Measurements from ENCODE around the gene ZMYND15. TPM values are rescaled to one million over a fixed set of nuclear protein-coding genes. Genes with fewer than 3 reads are reported as not detected.

Gene ZMYND15
- total and polyA plus RNA-seq, 2 of the 13 experiments (the other 11 are each of a cell fraction or from before 2014, with no cell fraction given), result 0.24 to 2.7 TPM

DNA sequence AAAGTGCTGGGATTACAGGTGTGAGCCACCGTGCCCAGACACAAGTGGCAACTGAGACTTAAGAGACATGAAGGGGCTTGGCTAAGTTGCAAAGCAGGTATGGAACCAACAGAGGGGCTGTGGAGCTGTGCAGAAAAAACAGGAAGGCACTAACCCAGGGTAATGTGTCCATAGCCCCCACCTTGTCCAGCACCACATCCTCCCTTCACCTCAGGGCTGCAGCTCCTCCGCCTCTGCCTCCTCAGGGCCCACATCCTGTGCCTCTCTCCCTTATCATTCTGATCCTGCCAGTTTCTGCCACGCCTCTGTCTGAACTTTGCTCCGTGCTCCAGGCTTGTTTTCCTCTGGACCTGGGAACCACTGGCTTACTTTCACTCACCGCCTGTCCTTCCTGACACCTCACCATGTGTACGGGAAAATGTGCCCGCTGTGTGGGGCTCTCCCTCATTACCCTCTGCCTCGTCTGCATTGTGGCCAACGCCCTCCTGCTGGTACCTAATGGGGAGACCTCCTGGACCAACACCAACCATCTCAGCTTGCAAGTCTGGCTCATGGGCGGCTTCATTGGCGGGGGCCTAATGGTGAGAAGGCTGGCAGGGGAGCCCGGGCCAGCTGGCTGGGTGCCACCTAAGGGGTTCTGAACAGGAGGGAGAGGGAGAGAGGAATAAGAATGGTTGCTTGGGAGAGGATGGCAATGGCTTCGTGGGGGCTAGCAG is 32.0 kb downstream of the ZMYND15 start, which contains the start of gene TM4SF5 (continued):
- TF ChIP-seq, protein P1, sequence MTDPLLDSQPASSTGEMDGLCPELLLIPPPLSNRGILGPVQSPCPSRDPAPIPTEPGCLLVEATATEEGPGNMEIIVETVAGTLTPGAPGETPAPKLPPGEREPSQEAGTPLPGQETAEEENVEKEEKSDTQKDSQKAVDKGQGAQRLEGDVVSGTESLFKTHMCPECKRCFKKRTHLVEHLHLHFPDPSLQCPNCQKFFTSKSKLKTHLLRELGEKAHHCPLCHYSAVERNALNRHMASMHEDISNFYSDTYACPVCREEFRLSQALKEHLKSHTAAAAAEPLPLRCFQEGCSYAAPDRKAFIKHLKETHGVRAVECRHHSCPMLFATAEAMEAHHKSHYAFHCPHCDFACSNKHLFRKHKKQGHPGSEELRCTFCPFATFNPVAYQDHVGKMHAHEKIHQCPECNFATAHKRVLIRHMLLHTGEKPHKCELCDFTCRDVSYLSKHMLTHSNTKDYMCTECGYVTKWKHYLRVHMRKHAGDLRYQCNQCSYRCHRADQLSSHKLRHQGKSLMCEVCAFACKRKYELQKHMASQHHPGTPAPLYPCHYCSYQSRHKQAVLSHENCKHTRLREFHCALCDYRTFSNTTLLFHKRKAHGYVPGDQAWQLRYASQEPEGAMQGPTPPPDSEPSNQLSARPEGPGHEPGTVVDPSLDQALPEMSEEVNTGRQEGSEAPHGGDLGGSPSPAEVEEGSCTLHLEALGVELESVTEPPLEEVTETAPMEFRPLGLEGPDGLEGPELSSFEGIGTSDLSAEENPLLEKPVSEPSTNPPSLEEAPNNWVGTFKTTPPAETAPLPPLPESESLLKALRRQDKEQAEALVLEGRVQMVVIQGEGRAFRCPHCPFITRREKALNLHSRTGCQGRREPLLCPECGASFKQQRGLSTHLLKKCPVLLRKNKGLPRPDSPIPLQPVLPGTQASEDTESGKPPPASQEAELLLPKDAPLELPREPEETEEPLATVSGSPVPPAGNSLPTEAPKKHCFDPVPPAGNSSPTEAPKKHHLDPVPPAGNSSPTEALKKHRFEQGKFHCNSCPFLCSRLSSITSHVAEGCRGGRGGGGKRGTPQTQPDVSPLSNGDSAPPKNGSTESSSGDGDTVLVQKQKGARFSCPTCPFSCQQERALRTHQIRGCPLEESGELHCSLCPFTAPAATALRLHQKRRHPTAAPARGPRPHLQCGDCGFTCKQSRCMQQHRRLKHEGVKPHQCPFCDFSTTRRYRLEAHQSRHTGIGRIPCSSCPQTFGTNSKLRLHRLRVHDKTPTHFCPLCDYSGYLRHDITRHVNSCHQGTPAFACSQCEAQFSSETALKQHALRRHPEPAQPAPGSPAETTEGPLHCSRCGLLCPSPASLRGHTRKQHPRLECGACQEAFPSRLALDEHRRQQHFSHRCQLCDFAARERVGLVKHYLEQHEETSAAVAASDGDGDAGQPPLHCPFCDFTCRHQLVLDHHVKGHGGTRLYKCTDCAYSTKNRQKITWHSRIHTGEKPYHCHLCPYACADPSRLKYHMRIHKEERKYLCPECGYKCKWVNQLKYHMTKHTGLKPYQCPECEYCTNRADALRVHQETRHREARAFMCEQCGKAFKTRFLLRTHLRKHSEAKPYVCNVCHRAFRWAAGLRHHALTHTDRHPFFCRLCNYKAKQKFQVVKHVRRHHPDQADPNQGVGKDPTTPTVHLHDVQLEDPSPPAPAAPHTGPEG (CRISPR knock-in tag; IDR thresholded peaks at IDR 0.05), result peak; percentile 71
- TF ChIP-seq ZSCAN30 (CRISPR knock-in tag; IDR thresholded peaks at IDR 0.05) (0 out of 2 replicates have a peak, but pooled peaks have one; percentile 39), MEF2D (CRISPR knock-in tag; IDR thresholded peaks at IDR 0.05) (0 out of 2 replicates have a peak, but pooled peaks have one; percentile 65), TRIM24 (CRISPR knock-in tag; IDR thresholded peaks at IDR 0.05) (0 out of 2 replicates have a peak, but pooled peaks have one; percentile 47), CBX5 (CRISPR knock-in tag; IDR thresholded peaks at IDR 0.05; ENCODE audit: borderline replicate concordance) (peak; percentile 64; the same call in 1 of the 2 replicates), ETV5 (CRISPR knock-in tag; IDR thresholded peaks at IDR 0.05; ENCODE audit: borderline replicate concordance) (peak; percentile 96), THAP11 (CRISPR knock-in tag; IDR thresholded peaks at IDR 0.05) (peak; percentile 79), ZNF598 (CRISPR knock-in tag; IDR thresholded peaks at IDR 0.05; ENCODE audit: borderline replicate concordance) (peak; percentile 39; the same call in 1 of the 2 replicates), DPF2 (CRISPR knock-in tag; IDR thresholded peaks at IDR 0.05; ENCODE audit: borderline replicate concordance, low read depth) (0 out of 2 replicates have a peak, but pooled peaks have one; percentile 48), ZNF891 (CRISPR knock-in tag; IDR thresholded peaks at IDR 0.05) (peak; percentile 54; the same call in 1 of the 2 replicates), ZNF761 (CRISPR knock-in tag; conservative IDR thresholded peaks at IDR 0.05) (no peak; the same call in 1 of the 2 replicates), ZNF446 (CRISPR knock-in tag; IDR thresholded peaks at IDR 0.05) (no peak), MTF1 (CRISPR knock-in tag; IDR thresholded peaks at IDR 0.05) (0 out of 2 replicates have a peak, but pooled peaks have one; percentile 45)
- TF ChIP-seq, protein P2, sequence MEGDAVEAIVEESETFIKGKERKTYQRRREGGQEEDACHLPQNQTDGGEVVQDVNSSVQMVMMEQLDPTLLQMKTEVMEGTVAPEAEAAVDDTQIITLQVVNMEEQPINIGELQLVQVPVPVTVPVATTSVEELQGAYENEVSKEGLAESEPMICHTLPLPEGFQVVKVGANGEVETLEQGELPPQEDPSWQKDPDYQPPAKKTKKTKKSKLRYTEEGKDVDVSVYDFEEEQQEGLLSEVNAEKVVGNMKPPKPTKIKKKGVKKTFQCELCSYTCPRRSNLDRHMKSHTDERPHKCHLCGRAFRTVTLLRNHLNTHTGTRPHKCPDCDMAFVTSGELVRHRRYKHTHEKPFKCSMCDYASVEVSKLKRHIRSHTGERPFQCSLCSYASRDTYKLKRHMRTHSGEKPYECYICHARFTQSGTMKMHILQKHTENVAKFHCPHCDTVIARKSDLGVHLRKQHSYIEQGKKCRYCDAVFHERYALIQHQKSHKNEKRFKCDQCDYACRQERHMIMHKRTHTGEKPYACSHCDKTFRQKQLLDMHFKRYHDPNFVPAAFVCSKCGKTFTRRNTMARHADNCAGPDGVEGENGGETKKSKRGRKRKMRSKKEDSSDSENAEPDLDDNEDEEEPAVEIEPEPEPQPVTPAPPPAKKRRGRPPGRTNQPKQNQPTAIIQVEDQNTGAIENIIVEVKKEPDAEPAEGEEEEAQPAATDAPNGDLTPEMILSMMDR (CRISPR knock-in tag; IDR thresholded peaks at IDR 0.05), result peak; percentile 41
- TF ChIP-seq, protein P3, sequence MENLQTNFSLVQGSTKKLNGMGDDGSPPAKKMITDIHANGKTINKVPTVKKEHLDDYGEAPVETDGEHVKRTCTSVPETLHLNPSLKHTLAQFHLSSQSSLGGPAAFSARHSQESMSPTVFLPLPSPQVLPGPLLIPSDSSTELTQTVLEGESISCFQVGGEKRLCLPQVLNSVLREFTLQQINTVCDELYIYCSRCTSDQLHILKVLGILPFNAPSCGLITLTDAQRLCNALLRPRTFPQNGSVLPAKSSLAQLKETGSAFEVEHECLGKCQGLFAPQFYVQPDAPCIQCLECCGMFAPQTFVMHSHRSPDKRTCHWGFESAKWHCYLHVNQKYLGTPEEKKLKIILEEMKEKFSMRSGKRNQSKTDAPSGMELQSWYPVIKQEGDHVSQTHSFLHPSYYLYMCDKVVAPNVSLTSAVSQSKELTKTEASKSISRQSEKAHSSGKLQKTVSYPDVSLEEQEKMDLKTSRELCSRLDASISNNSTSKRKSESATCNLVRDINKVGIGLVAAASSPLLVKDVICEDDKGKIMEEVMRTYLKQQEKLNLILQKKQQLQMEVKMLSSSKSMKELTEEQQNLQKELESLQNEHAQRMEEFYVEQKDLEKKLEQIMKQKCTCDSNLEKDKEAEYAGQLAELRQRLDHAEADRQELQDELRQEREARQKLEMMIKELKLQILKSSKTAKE (CRISPR knock-in tag; IDR thresholded peaks at IDR 0.05; ENCODE audit: borderline replicate concordance), result peak; percentile 53; the same call in 1 of the 2 replicates
- TF ChIP-seq, protein P4, sequence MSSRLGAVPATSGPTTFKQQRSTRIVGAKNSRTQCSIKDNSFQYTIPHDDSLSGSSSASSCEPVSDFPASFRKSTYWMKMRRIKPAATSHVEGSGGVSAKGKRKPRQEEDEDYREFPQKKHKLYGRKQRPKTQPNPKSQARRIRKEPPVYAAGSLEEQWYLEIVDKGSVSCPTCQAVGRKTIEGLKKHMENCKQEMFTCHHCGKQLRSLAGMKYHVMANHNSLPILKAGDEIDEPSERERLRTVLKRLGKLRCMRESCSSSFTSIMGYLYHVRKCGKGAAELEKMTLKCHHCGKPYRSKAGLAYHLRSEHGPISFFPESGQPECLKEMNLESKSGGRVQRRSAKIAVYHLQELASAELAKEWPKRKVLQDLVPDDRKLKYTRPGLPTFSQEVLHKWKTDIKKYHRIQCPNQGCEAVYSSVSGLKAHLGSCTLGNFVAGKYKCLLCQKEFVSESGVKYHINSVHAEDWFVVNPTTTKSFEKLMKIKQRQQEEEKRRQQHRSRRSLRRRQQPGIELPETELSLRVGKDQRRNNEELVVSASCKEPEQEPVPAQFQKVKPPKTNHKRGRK (CRISPR knock-in tag; IDR thresholded peaks at IDR 0.05), result peak; percentile 77; the same call in 1 of the 2 replicates
